K562 (cell line): ENCODE data around the gene KIF5C. TPM values are rescaled to one million over a fixed set of nuclear protein-coding genes. Genes with fewer than 3 reads are reported as not detected.

ENCODE experiments used
- ARID1B ChIP-seq: fragments of 450-650 bp; IDR thresholded peaks from 2 replicates; pipeline ENCODE4 v1.6.1; 2016; ENCODE audit warnings: antibody characterized with exemption, mild to moderate bottlenecking, inconsistent platforms
- CBX8 ChIP-seq: fragments of 200-600 bp; sonication (generic); IDR thresholded peaks from 2 replicates; pipeline ENCODE4 v1.6.1; 2012; ENCODE audit warnings: borderline replicate concordance, mixed run types, low read depth, mild to moderate bottlenecking, moderate library complexity, mixed read lengths, low read length, control low read depth, inconsistent platforms; ENCODE audit not compliant: poor library complexity, severe bottlenecking; ENCODE audit errors: extremely low read depth
- CTBP1 ChIP-seq: fragments of 450-650 bp; IDR thresholded peaks from 2 replicates; pipeline ENCODE4 v1.6.1; 2016; ENCODE audit warnings: borderline replicate concordance
- CTCF ChIP-seq, 3 experiments: IDR thresholded peaks in 2 of 3; conservative IDR thresholded peaks in 1 of 3; 2 replicates each; pipeline ENCODE4 v1.5.1; 2011 to 2012; ENCODE audit warnings: low read length in 3 of 3, mild to moderate bottlenecking in 3 of 3, control low read depth in 2 of 3, improper control_type of control experiment in 1 of 3, inconsistent platforms in 1 of 3, low read depth in 1 of 3, mixed read lengths in 1 of 3, moderate library complexity in 1 of 3; ENCODE audit not compliant: insufficient read depth in 2 of 3
- DEAF1 ChIP-seq: fragments of 450-650 bp; formaldehyde crosslinking; IDR thresholded peaks from 2 replicates; pipeline ENCODE4 v1.4.0; 2020; ENCODE audit warnings: mild to moderate bottlenecking, moderate library complexity
- EP400 ChIP-seq: fragments of 450-650 bp; IDR thresholded peaks from 2 replicates; pipeline ENCODE4 v1.6.1; 2017; ENCODE audit warnings: antibody characterized with exemption, mild to moderate bottlenecking, moderate library complexity
- FUS ChIP-seq: fragments of 200-400 bp; formaldehyde crosslinking; optimal IDR thresholded peaks from 2 replicates; pipeline ENCODE3; 2017; ENCODE audit warnings: low read depth, low read length
- MIER1 ChIP-seq: fragments of 450-650 bp; IDR thresholded peaks from 2 replicates; pipeline ENCODE4 v1.6.1; 2016; ENCODE audit warnings: antibody characterized with exemption, mild to moderate bottlenecking, low read depth
- MXD1 ChIP-seq: fragments of 250-450 bp; sonication (Bioruptor Pico); IDR thresholded peaks from 2 replicates; pipeline ENCODE4 v1.8.0; 2021; ENCODE audit warnings: borderline replicate concordance, mild to moderate bottlenecking, moderate library complexity; ENCODE audit not compliant: poor library complexity, severe bottlenecking
- NFXL1 ChIP-seq: fragments of 450-650 bp; formaldehyde crosslinking; IDR thresholded peaks from 2 replicates; pipeline ENCODE4 v1.4.0; 2021; ENCODE audit warnings: mild to moderate bottlenecking
- PHB2 ChIP-seq: fragments of 450-650 bp; IDR thresholded peaks from 2 replicates; pipeline ENCODE4 v1.6.1; 2017; ENCODE audit warnings: low read depth
- PHF21A ChIP-seq: fragments of 450-650 bp; IDR thresholded peaks from 2 replicates; pipeline ENCODE4 v1.6.1; 2017; ENCODE audit warnings: low read depth, borderline replicate concordance
- SUPT5H ChIP-seq: fragments of 450-650 bp; IDR thresholded peaks from 2 replicates; pipeline ENCODE4 v1.6.1; 2016
- TAF7 ChIP-seq: fragments of 450-650 bp; IDR thresholded peaks from 2 replicates; pipeline ENCODE4 v1.6.1; 2016; ENCODE audit warnings: missing genetic modification characterization, missing compliant biosample characterization
- TAF9B ChIP-seq: fragments of 450-650 bp; IDR thresholded peaks from 2 replicates; pipeline ENCODE4 v1.6.1; 2018; ENCODE audit warnings: mild to moderate bottlenecking; ENCODE audit not compliant: partially characterized antibody
- TRIM25 ChIP-seq: fragments of 450-650 bp; IDR thresholded peaks from 2 replicates; pipeline ENCODE4 v1.7.0; 2016; ENCODE audit warnings: borderline replicate concordance
- ZBTB2 ChIP-seq: fragments of 450-650 bp; IDR thresholded peaks from 2 replicates; pipeline ENCODE4 v1.6.1; 2016; ENCODE audit warnings: antibody characterized with exemption
- ZNF512 ChIP-seq: IDR thresholded peaks from 2 replicates; pipeline ENCODE4 v1.6.1; 2016; ENCODE audit warnings: missing genetic modification characterization, missing compliant biosample characterization
- ZNF584 ChIP-seq: fragments of 200-800 bp; sonication (Bioruptor generic); IDR thresholded peaks from 2 replicates; pipeline ENCODE4 v1.6.1; 2016; ENCODE audit warnings: low read depth, mild to moderate bottlenecking, missing genetic modification characterization, missing compliant biosample characterization
- ZNF668 ChIP-seq: fragments of 250-450 bp; sonication (Bioruptor Pico); IDR thresholded peaks from 2 replicates; pipeline ENCODE4 v1.8.0; 2022; ENCODE audit warnings: mild to moderate bottlenecking, inconsistent platforms
- polyA plus RNA-seq, 8 experiments: library from polyadenylated mRNA; depleted of rRNA in 4 of 8; stranded (reverse) in 5 of 8; unstranded in 3 of 8; fragments of >200 nt; fragmentation: Nextera tagmentation in 2 of 8; fragmentation: Illumina TruSeq in 1 of 8; extraction: Ambion mirVana in 2 of 8; extraction: Trizol in 1 of 8; gene quantifications; 2 replicates each; pipeline versions ENCODE4 v1.2.1 to v1.2.3, GENCODE V29; 2011 to 2014; ENCODE audit warnings: inconsistent platforms in 1 of 8, missing spikeins in 1 of 8
- total RNA-seq, 7 experiments: library from RNA; depleted of rRNA in 6 of 7; stranded (reverse); fragments of >200 nt in 6 of 7; fragmentation: Illumina TruSeq in 2 of 7; extraction: Trizol in 2 of 7; gene quantifications; 2 replicates each; pipeline versions ENCODE4 v1.2.1 to v1.2.3, GENCODE V29; 2011 to 2021; ENCODE audit warnings: low replicate concordance in 1 of 7

KIF5C gene
- total and polyA plus RNA-seq, 9 of the 15 experiments (the other 6 are each of a cell fraction or from before 2014, with no cell fraction given): 0.01 to 0.09 (median 0.01) TPM; not detected in 6

- TF ChIP-seq ZBTB2 (no peak), NFXL1 (no peak), CBX8 (no peak), TAF9B (no peak), CTCF (IDR thresholded peaks at IDR 0.05 in 2 of 3, conservative IDR thresholded peaks at IDR 0.05 in 1 of 3; ENCODE audit: insufficient read depth in 2 of 3, low read depth in 1 of 3, low read length in 3 of 3) (peak; percentile 75 to 87 (median 80)), EP400 (no peak), MXD1 (CRISPR knock-in tag) (no peak), TRIM25 (no peak), DEAF1 (peak; percentile 96), FUS (no peak), PHB2 (no peak), ARID1B (no peak), CTBP1 (no peak), SUPT5H (no peak), ZNF668 (CRISPR knock-in tag) (no peak), ZNF512 (no peak), PHF21A (no peak), ZNF584 (CRISPR knock-in tag) (no peak), TAF7 (no peak), MIER1 (no peak)
Measured at GRCh38 chr2:148989882-148990493, 115.0 kb downstream of the KIF5C start (continued).
